Liver (tissue), 9 donors: Measurements from ENCODE around the gene EXTL1. TPM values are rescaled to one million over a fixed set of nuclear protein-coding genes. Genes with fewer than 3 reads are reported as not detected.

Experiments
- DNase-seq: peaks from one replicate; pipeline ENCODE4 v3.0.0-alpha.2; 2017; ENCODE audit warnings: low spot score
- H3K27ac ChIP-seq, 2 donors: one replicate each; pipeline ENCODE4 v1.7.0; 2013; ENCODE audit warnings: inconsistent platforms in 2 of 2, low read length in 2 of 2, control low read depth in 1 of 2, low read depth in 1 of 2, mild to moderate bottlenecking in 1 of 2
- H3K27me3 ChIP-seq, 4 donors: one replicate each; pipeline versions ENCODE4 v1.6.1 to v1.7.0; 2013; ENCODE audit warnings: low read length in 3 of 4, inconsistent platforms in 1 of 4, mild to moderate bottlenecking in 1 of 4, moderate library complexity in 1 of 4; ENCODE audit not compliant: control insufficient read depth in 4 of 4, insufficient read depth in 4 of 4
- H3K36me3 ChIP-seq, 4 donors: one replicate each; pipeline versions ENCODE4 v1.6.1 to v1.7.0; 2013; ENCODE audit warnings: low read length in 3 of 4, mild to moderate bottlenecking in 3 of 4, low read depth in 1 of 4, moderate library complexity in 1 of 4; ENCODE audit not compliant: control insufficient read depth in 4 of 4, insufficient read depth in 3 of 4
- H3K4me1 ChIP-seq, 4 donors: one replicate each; pipeline versions ENCODE4 v1.6.1 to v1.7.0; 2013; ENCODE audit warnings: low read length in 3 of 4, mild to moderate bottlenecking in 3 of 4, moderate library complexity in 1 of 4; ENCODE audit not compliant: control insufficient read depth in 4 of 4, insufficient read depth in 4 of 4
- H3K4me3 ChIP-seq, 3 donors: one replicate each; pipeline versions ENCODE4 v1.6.1 to v1.7.0; 2013; ENCODE audit warnings: low read length in 3 of 3, control low read depth in 1 of 3, low read depth in 1 of 3, mild to moderate bottlenecking in 1 of 3
- H3K9ac ChIP-seq, 2 donors: one replicate each; pipeline ENCODE4 v1.7.0; 2013; ENCODE audit warnings: low read length in 2 of 2, mild to moderate bottlenecking in 2 of 2, moderate library complexity in 2 of 2, control low read depth in 1 of 2, low read depth in 1 of 2
- H3K9me3 ChIP-seq, 4 donors: one replicate each; pipeline versions ENCODE4 v1.6.1 to v1.7.0; 2013; ENCODE audit warnings: low read length in 3 of 4; ENCODE audit not compliant: control insufficient read depth in 4 of 4
- CTCF ChIP-seq: fragments of 150-350 bp; IDR thresholded peaks from 2 replicates; pipeline ENCODE4 v1.5.1; 2017; ENCODE audit warnings: improper control_type of control experiment, low read depth, low read length; ENCODE audit not compliant: missing input control
- EGR1 ChIP-seq, 2 donors: IDR thresholded peaks; 2 replicates each; pipeline ENCODE4 v1.6.1; 2016 to 2018; ENCODE audit warnings: antibody characterized with exemption in 2 of 2, low read depth in 2 of 2
- FOXA1 ChIP-seq: IDR thresholded peaks from 2 replicates; pipeline ENCODE4 v1.6.1; 2016; ENCODE audit warnings: antibody characterized with exemption
- FOXA2 ChIP-seq: IDR thresholded peaks from 2 replicates; pipeline ENCODE4 v1.6.1; 2016; ENCODE audit warnings: antibody characterized with exemption
- GABPA ChIP-seq, 2 donors: IDR thresholded peaks in 1 of 2; conservative IDR thresholded peaks in 1 of 2; 2 replicates each; pipeline ENCODE4 v1.6.1; 2016; ENCODE audit warnings: antibody characterized with exemption in 2 of 2, mild to moderate bottlenecking in 1 of 2, moderate library complexity in 1 of 2
- HNF4G ChIP-seq: IDR thresholded peaks from 2 replicates; pipeline ENCODE4 v1.6.1; 2016; ENCODE audit warnings: antibody characterized with exemption
- JUND ChIP-seq, 2 donors: IDR thresholded peaks; 2 replicates each; pipeline ENCODE4 v1.6.1; 2016; ENCODE audit warnings: antibody characterized with exemption in 2 of 2
- MAX ChIP-seq: IDR thresholded peaks from 2 replicates; pipeline ENCODE4 v1.6.1; 2016; ENCODE audit warnings: antibody characterized with exemption
- NR2F2 ChIP-seq: IDR thresholded peaks from 2 replicates; pipeline ENCODE4 v1.6.1; 2016; ENCODE audit warnings: antibody characterized with exemption
- RAD21 ChIP-seq, 2 donors: IDR thresholded peaks; 2 replicates each; pipeline ENCODE4 v1.6.1; 2016; ENCODE audit warnings: antibody characterized with exemption in 2 of 2, mild to moderate bottlenecking in 2 of 2
- REST ChIP-seq: IDR thresholded peaks from 2 replicates; pipeline ENCODE4 v1.6.1; 2016; ENCODE audit warnings: antibody characterized with exemption, mild to moderate bottlenecking
- RXRA ChIP-seq, 2 donors: IDR thresholded peaks; 2 replicates each; pipeline ENCODE4 v1.6.1; 2017 to 2018; ENCODE audit warnings: antibody characterized with exemption in 2 of 2, mild to moderate bottlenecking in 1 of 2
- SP1 ChIP-seq: IDR thresholded peaks from 2 replicates; pipeline ENCODE4 v1.6.1; 2018; ENCODE audit warnings: antibody characterized with exemption, mild to moderate bottlenecking
- TAF1 ChIP-seq: conservative IDR thresholded peaks from 2 replicates; pipeline ENCODE4 v1.6.1; 2016; ENCODE audit warnings: antibody characterized with exemption, mild to moderate bottlenecking
- YY1 ChIP-seq: IDR thresholded peaks from 2 replicates; pipeline ENCODE4 v1.6.1; 2016; ENCODE audit warnings: antibody characterized with exemption, mild to moderate bottlenecking
- ZBTB33 ChIP-seq: IDR thresholded peaks from 2 replicates; pipeline ENCODE4 v1.6.1; 2016; ENCODE audit warnings: antibody characterized with exemption
- WGBS: extraction: QIAGEN DNeasy Blood & Tissue Kit; methylation state at CpG from one replicate; pipeline ENCODE4 v1.1.7; 2013; 5-methylcytosine and 5-hydroxymethylcytosine counted together
- polyA plus RNA-seq, 2 donors: library from polyadenylated mRNA; stranded (reverse) in 1 of 2; unstranded in 1 of 2; fragments of 200-250 nt in 1 of 2; fragments of >200 nt in 1 of 2; fragmentation: Nextera tagmentation in 1 of 2; extraction: Ambion mirVana in 1 of 2; gene quantifications; one replicate each; pipeline versions ENCODE4 v1.2.1 to v1.2.3, GENCODE V29; 2013 to 2015
- total RNA-seq, 2 donors: library from RNA; depleted of rRNA; stranded (reverse); fragments of >200 nt; gene quantifications; one replicate each; pipeline ENCODE4 v1.2.3, GENCODE V29; 2014
- donor health status: healthy.
- donor health status: healthy.
- donor health status: healthy.
- donor health status: healthy.
- donor health status: healthy.

Gene EXTL1
- total and polyA plus RNA-seq, 4 donors = under 0.01 TPM; not detected in 3

GRCh38 chr1:26084091-26084561 lies 62.6 kb downstream of the EXTL1 start:
- no peak for DNase-seq

GRCh38 chr1:26084844-26085243 lies 63.3 kb downstream of the EXTL1 start:
- H3K27me3 ChIP-seq = peaks cover 0 to 6% (median 0%) of the 10 kb centered on the region in 4 donors
- no peaks in the 10 kb centered on the region for H3K9me3 ChIP-seq
- no peak overlapping the region for H3K9ac ChIP-seq
- no peak overlapping the region for H3K4me3 ChIP-seq
- WGBS = 88% methylated on average over 2 of the region's 2 CpGs
- no peaks in the 10 kb centered on the region for H3K36me3 ChIP-seq
- no peak overlapping the region for H3K27ac ChIP-seq
- H3K4me1 ChIP-seq = peaks cover 0 to 4% (median 1%) of the 10 kb centered on the region in 4 donors
- DNase-seq = no peak
- TF ChIP-seq YY1 (no peak), FOXA1 (no peak), GABPA (IDR thresholded peaks at IDR 0.05 in 1 of 2, conservative IDR thresholded peaks at IDR 0.05 in 1 of 2) (no peak), EGR1 (IDR thresholded peaks at IDR 0.05; ENCODE audit: low read depth in 2 of 2) (no peak), HNF4G (no peak), RXRA (IDR thresholded peaks at IDR 0.05) (no peak), MAX (no peak), SP1 (no peak), CTCF (no peak), FOXA2 (no peak), TAF1 (no peak), NR2F2 (no peak), RAD21 (IDR thresholded peaks at IDR 0.05) (no peak), ZBTB33 (no peak)

More at GRCh38 chr1:26084091-26084561, 62.6 kb downstream of the EXTL1 start:
- TF ChIP-seq MAX = no peak
- no peak for TF ChIP-seq FOXA2
- no peak for TF ChIP-seq NR2F2
- no peak for TF ChIP-seq JUND (IDR thresholded peaks at IDR 0.05)
- TF ChIP-seq EGR1 (IDR thresholded peaks at IDR 0.05; ENCODE audit: low read depth in 2 of 2) = no peak
- TF ChIP-seq YY1 = no peak
- TF ChIP-seq TAF1 = no peak
- no peak for TF ChIP-seq FOXA1
- no peak for TF ChIP-seq HNF4G
- no peak for TF ChIP-seq REST
- TF ChIP-seq RXRA (IDR thresholded peaks at IDR 0.05) = no peak
- Histone ChIP-seq H3K9ac (no peak overlapping the region), H3K4me3 (no peak overlapping the region), H3K4me1 (peaks cover 0 to 8% (median 3%) of the 10 kb centered on the region in 4 donors), H3K36me3 (no peaks in the 10 kb centered on the region), H3K27ac (no peak overlapping the region), H3K9me3 (no peaks in the 10 kb centered on the region), H3K27me3 (peaks cover 0 to 6% (median 0%) of the 10 kb centered on the region in 4 donors)
- 71% methylated on average over 2 of the region's 2 CpGs for WGBS
